BLaER1 (cell line): ENCODE results near the gene IMPG2.

ENCODE experiments used
- H3K27ac ChIP-seq: shearing (Covaris generic); formaldehyde crosslinking; 2 replicates; pipeline ENCODE4 v1.8.1; 2022
- H3K27me3 ChIP-seq: shearing (Covaris generic); formaldehyde crosslinking; 2 replicates; pipeline ENCODE4 v1.8.1; 2022
- H3K36me3 ChIP-seq: shearing (Covaris generic); formaldehyde crosslinking; 2 replicates; pipeline ENCODE4 v1.8.1; 2022
- H3K4me1 ChIP-seq: shearing (Covaris generic); formaldehyde crosslinking; 2 replicates; pipeline ENCODE4 v1.8.1; 2022
- H3K4me2 ChIP-seq: shearing (Covaris generic); formaldehyde crosslinking; 2 replicates; pipeline ENCODE4 v1.8.1; 2022
- H3K4me3 ChIP-seq: shearing (Covaris generic); formaldehyde crosslinking; 2 replicates; pipeline ENCODE4 v1.8.1; 2022
- H3K9ac ChIP-seq: shearing (Covaris generic); formaldehyde crosslinking; 2 replicates; pipeline ENCODE4 v1.8.1; 2022
- H3K9me3 ChIP-seq: shearing (Covaris generic); formaldehyde crosslinking; 2 replicates; pipeline ENCODE4 v1.8.1; 2022
- H4K20me1 ChIP-seq: shearing (Covaris generic); formaldehyde crosslinking; 2 replicates; pipeline ENCODE4 v1.8.1; 2022
- Cebpa-rat ChIP-seq: shearing (Covaris generic); IDR thresholded peaks from 2 replicates; pipeline ENCODE4 v1.8.1; 2022

The IMPG2 gene

DNA sequence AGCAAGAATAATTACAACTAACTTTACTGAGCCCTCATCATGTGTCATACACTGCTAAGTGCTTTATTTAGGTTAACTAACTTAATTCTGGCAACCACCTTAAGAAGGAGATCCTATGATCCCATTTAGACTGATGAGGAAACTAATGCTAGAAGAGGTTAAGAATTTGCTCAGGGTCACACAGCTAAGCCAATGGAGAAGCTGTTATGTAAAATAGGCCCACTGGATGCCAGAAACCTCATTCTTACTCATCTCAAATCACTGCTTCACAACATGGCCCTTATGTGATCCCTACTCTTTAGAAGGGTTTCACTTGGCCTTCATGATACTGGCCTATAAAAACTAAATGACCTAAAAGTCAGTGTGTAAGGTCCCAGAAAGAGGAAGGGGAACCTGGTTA, 41.2 kb downstream of the IMPG2 start:
- Histone ChIP-seq H3K36me3 (no peaks in the 10 kb centered on the region), H3K4me1 (no peaks in the 10 kb centered on the region), H3K9ac (no peak overlapping the region), H3K9me3 (no peaks in the 10 kb centered on the region), H3K27ac (no peak overlapping the region), H4K20me1 (no peaks in the 10 kb centered on the region), H3K4me3 (no peak overlapping the region), H3K4me2 (no peak overlapping the region), H3K27me3 (no peaks in the 10 kb centered on the region)
- no peak for TF ChIP-seq Cebpa-rat

DNA sequence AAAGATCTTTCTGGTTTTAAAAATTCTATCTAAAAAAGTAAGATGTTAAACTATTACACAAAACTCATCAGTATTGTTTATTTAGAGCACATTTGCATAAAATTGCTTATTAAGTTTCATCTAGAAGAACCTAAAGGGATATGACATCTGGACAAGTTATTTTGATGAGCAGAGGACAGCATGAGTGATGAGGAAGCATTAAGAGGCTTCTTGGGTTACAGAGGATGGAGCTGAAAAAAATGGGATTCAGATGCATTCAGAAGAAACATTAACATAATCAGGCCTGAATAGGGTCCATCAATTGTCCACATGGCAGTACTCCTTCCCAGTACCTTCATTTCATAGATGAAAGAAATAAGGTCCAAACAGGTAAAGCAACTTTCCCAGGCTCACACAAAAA, 41.6 kb downstream of the IMPG2 start:
- no peaks in the 10 kb centered on the region for H3K9me3 ChIP-seq
- H4K20me1 ChIP-seq, result no peaks in the 10 kb centered on the region
- H3K36me3 ChIP-seq, result no peaks in the 10 kb centered on the region
- no peak overlapping the region for H3K27ac ChIP-seq
- H3K4me1 ChIP-seq, result no peaks in the 10 kb centered on the region
- TF ChIP-seq Cebpa-rat, result no peak
- H3K4me2 ChIP-seq, result no peak overlapping the region
- H3K4me3 ChIP-seq, result no peak overlapping the region
- no peak overlapping the region for H3K9ac ChIP-seq
- no peaks in the 10 kb centered on the region for H3K27me3 ChIP-seq

DNA sequence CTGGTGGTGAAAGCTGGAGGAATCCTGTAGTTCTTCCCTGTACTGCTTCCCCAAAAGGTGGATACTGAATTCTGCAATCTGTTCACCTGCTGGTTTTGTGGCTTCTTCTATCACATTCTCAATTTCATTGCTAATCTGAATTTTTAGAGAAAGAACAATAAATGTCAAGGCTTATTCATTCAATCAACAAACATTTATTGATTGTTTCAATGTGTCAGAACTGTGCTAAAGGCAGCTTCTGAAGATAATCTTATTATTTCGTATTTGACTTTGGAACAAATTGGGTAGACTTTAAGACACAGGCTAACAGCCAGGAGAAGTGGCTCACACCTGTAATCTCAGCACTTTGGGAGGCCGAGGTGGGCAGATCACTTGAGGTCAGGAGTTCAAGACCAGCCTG, 46.8 kb downstream of the IMPG2 start:
- Histone ChIP-seq H4K20me1 (no peaks in the 10 kb centered on the region), H3K9me3 (no peaks in the 10 kb centered on the region), H3K4me1 (no peaks in the 10 kb centered on the region), H3K36me3 (no peaks in the 10 kb centered on the region), H3K4me2 (no peak overlapping the region), H3K27ac (no peak overlapping the region), H3K4me3 (no peak overlapping the region), H3K27me3 (no peaks in the 10 kb centered on the region), H3K9ac (no peak overlapping the region)
- no peak for TF ChIP-seq Cebpa-rat

DNA sequence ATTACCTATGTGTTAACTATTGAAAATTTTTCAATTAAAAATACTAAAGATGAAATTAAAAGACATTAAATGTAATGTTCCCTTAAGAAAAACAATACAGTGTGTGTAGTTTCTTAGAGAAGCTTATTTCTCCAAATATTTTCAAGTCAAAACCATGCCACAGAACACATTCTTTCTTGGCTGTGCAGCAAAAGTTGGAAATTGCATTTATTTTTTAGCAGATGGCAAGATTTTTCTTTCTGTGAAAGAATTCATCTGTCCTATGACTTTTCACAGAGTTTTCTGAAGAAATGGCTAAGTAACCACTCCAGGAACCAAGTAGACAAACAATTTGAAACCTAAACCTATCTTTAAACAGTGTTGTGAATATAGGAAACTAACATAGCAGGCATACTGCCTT, 47.2 kb downstream of the IMPG2 start:
- no peak overlapping the region for H3K4me3 ChIP-seq
- H3K9me3 ChIP-seq, result no peaks in the 10 kb centered on the region
- no peak overlapping the region for H3K27ac ChIP-seq
- H4K20me1 ChIP-seq, result no peaks in the 10 kb centered on the region
- H3K36me3 ChIP-seq, result no peaks in the 10 kb centered on the region
- no peaks in the 10 kb centered on the region for H3K27me3 ChIP-seq
- TF ChIP-seq Cebpa-rat, result no peak
- no peak overlapping the region for H3K9ac ChIP-seq
- H3K4me2 ChIP-seq, result no peak overlapping the region
- no peaks in the 10 kb centered on the region for H3K4me1 ChIP-seq

DNA sequence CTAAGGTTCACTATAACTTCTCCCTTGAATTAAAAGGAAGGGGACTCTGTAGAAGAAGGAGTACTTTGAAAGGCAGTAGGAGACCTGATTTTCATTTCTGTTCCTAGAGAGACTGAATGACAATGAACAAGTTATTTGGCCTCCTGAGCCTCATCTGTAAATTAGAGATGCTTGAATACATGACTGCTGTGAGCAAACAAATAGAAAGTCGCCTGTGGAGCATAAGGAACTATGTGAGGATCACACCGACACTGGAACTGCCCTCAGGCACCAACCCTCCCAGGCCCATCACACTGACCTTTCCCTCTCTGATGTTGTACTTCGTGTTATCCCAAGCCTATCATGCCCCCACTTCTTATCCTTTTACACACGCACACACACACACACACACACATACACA, 48.6 kb downstream of the IMPG2 start:
- Histone ChIP-seq H3K36me3 (no peaks in the 10 kb centered on the region), H4K20me1 (no peaks in the 10 kb centered on the region), H3K4me1 (no peaks in the 10 kb centered on the region), H3K27ac (no peak overlapping the region), H3K4me3 (no peak overlapping the region), H3K9me3 (no peaks in the 10 kb centered on the region), H3K4me2 (no peak overlapping the region), H3K9ac (no peak overlapping the region), H3K27me3 (no peaks in the 10 kb centered on the region)
- TF ChIP-seq Cebpa-rat, result no peak

DNA sequence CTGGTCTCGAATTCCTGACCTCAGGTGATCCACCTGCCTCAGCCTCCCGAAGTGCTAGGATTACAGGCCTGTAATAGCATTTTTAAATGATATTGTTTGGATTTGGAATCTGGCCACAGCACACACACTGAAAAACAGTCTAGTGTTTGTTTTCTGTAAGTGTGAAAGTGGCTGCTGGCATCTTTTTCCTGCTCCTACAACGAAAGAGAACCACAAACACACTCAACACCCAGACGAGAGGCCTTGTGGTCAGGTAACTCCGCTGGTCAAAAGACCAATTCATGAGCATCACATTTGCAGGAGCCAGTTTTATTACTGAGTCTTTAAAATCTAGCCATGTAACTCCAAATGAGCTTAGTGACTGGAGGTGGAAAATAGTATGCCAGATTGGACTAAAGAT, 50.2 kb downstream of the IMPG2 start:
- no peak for TF ChIP-seq Cebpa-rat
- Histone ChIP-seq H3K4me3 (no peak overlapping the region), H3K27ac (no peak overlapping the region), H4K20me1 (no peaks in the 10 kb centered on the region), H3K27me3 (no peaks in the 10 kb centered on the region), H3K4me2 (no peak overlapping the region), H3K4me1 (no peaks in the 10 kb centered on the region), H3K9me3 (no peaks in the 10 kb centered on the region), H3K36me3 (no peaks in the 10 kb centered on the region), H3K9ac (no peak overlapping the region)

DNA sequence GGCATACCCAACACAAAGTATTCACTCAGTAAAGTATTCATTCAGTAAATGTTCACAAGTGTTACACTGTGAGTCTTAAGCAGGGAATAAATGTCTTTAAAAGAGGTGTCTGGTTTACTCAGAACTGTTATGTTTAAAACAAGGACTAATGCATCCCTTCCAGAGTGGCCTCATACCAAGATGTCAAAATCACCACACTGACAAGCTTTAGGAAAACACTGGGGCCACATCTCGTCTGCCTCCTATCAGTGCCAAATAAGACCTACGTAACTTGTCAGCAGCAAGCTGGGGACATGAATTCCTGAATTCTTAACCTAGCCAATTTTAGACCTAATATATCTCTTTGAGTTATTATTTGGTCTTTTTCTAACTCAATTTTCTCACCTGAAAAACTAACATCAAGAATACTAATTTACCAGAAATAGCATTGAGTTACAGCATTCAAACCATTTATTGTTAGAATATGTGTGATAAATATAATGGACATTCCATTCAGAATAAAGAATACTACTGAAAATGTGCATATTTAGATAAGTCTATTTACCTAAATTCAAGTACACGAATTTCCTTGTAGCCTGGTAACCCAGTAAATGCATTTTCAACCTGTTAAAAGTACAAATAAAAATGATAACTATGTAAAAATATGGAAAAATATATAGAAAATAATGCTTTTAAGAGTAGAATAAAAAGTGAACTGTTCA, 51.3 kb downstream of the IMPG2 start:
- Histone ChIP-seq H3K27ac (no peak overlapping the region), H3K4me2 (no peak overlapping the region), H3K4me1 (no peaks in the 10 kb centered on the region), H3K36me3 (no peaks in the 10 kb centered on the region), H4K20me1 (no peaks in the 10 kb centered on the region), H3K9ac (no peak overlapping the region), H3K9me3 (no peaks in the 10 kb centered on the region), H3K4me3 (no peak overlapping the region), H3K27me3 (no peaks in the 10 kb centered on the region)
- no peak for TF ChIP-seq Cebpa-rat

DNA sequence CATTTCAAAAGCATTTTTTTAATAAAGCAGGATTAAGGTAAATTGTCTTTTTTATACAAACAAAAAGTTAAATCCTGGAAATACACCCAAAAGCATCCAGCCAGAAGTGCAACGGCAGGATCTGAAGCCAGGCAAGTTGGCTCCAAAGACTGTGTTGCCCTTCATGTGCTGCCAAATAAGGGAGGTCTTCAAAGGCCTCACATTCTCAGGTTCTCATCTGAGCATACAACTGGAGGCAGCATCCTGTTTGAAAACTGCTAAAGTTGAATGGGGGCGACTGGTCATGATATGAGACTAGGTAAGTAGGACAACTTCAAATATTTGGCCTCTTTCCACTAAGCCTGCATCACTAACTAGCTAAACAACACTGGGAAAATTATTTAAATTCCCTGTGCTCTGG, 52.2 kb downstream of the IMPG2 start:
- no peak for TF ChIP-seq Cebpa-rat
- Histone ChIP-seq H3K9me3 (no peaks in the 10 kb centered on the region), H3K27ac (no peak overlapping the region), H4K20me1 (no peaks in the 10 kb centered on the region), H3K4me2 (no peak overlapping the region), H3K9ac (no peak overlapping the region), H3K36me3 (no peaks in the 10 kb centered on the region), H3K4me3 (no peak overlapping the region), H3K4me1 (no peaks in the 10 kb centered on the region), H3K27me3 (no peaks in the 10 kb centered on the region)

DNA sequence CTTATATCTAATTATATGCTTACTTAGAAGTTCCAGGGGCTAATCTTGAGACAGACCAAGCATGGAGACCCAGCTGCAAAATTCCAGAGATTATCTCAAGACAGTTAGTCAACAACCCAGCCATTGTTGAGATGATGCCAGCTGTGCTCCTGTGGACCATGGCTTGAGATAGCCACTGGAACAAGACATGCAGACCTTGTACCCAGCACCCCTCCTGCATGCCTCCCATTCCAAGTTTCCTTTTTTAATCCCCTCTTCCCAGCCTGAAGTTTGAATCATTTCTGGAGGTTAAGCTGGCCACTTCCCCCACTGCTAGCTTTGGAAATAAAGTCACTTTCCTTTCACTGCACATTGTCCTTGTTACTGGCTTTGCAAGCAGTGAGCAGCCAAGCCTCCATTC, 53.8 kb downstream of the IMPG2 start:
- Histone ChIP-seq H3K4me1 (no peaks in the 10 kb centered on the region), H4K20me1 (no peaks in the 10 kb centered on the region), H3K36me3 (no peaks in the 10 kb centered on the region), H3K4me3 (no peak overlapping the region), H3K27me3 (no peaks in the 10 kb centered on the region), H3K27ac (no peak overlapping the region), H3K9me3 (no peaks in the 10 kb centered on the region), H3K4me2 (no peak overlapping the region), H3K9ac (no peak overlapping the region)
- TF ChIP-seq Cebpa-rat, result no peak

DNA sequence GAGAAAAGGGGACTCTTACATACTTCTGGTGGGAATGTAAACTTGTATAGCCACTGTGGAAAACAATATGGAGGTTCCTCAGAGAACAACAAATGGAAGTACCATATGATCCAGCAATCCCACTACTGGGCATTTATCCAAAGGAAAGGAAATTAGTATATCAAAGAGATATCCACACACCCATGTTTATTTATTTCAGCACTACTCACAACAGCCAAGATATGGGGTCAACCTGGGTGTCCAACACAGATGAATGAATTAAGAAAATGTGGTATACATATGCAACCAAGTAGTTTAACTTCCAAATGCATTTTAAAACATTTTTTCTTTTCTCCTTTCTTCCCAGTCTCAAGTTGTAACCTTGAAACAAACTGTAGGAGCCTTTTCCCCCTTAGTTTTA, 54.3 kb downstream of the IMPG2 start:
- Histone ChIP-seq H3K27ac (no peak overlapping the region), H3K9me3 (no peaks in the 10 kb centered on the region), H3K4me3 (no peak overlapping the region), H3K4me1 (no peaks in the 10 kb centered on the region), H3K27me3 (no peaks in the 10 kb centered on the region), H4K20me1 (no peaks in the 10 kb centered on the region), H3K9ac (no peak overlapping the region), H3K36me3 (no peaks in the 10 kb centered on the region), H3K4me2 (no peak overlapping the region)
- no peak for TF ChIP-seq Cebpa-rat
